ENCODE results near the gene SLC15A1.

The SLC15A1 gene

DNA sequence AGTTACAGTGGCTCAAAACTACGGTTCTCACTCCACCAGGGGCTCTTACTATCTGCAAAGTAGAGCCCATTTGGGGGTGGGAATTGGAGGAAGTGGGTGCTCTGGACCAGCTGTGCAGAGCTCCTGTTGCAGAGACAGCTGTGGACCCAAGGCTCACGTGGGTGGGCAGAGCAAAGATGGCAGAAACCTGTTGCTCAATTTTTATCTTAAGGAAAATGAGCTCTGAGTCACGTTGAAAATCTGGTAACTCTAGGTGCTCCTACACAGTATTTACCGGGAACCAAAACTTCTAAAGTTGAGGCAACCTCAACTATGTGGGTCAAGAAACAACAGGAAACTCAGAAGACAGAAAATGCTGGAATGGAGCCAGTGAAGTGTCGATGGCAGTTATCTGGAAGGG lies 30.2 kb upstream of the SLC15A1 start:
- Histone ChIP-seq H3K9ac (ENCODE audit: low read length) (no peak overlapping the region), H3K27me3 (replicated peaks; ENCODE audit: insufficient read depth, low read length) (no peaks in the 10 kb centered on the region), H3K4me2 (ENCODE audit: low read depth, low read length) (no peak overlapping the region), H4K20me1 (ENCODE audit: insufficient read depth, low read length) (no peaks in the 10 kb centered on the region), H2AFZ (ENCODE audit: low read length) (no peak overlapping the region), H3F3A (ENCODE audit: insufficient read depth, low read length) (no peaks in the 10 kb centered on the region), H3K27ac (ENCODE audit: low read length) (no peak overlapping the region), H3K4me3 (ENCODE audit: low read length) (no peak overlapping the region), H3K9me2 (replicated peaks; ENCODE audit: insufficient read depth, low read length) (no peaks in the 10 kb centered on the region), H3K9me3 (replicated peaks; ENCODE audit: insufficient read depth, low read length) (no peaks in the 10 kb centered on the region), H3K36me3 (replicated peaks; ENCODE audit: insufficient read depth, low read length) (no peaks in the 10 kb centered on the region), H3K4me1 (ENCODE audit: low read length) (no peaks in the 10 kb centered on the region), H3K79me2 (ENCODE audit: low read length) (no peaks in the 10 kb centered on the region)
- no peak for TF ChIP-seq EZH2 (optimal IDR thresholded peaks at IDR 0.05; ENCODE audit: low read depth, low read length)
- TF ChIP-seq, protein P1, sequence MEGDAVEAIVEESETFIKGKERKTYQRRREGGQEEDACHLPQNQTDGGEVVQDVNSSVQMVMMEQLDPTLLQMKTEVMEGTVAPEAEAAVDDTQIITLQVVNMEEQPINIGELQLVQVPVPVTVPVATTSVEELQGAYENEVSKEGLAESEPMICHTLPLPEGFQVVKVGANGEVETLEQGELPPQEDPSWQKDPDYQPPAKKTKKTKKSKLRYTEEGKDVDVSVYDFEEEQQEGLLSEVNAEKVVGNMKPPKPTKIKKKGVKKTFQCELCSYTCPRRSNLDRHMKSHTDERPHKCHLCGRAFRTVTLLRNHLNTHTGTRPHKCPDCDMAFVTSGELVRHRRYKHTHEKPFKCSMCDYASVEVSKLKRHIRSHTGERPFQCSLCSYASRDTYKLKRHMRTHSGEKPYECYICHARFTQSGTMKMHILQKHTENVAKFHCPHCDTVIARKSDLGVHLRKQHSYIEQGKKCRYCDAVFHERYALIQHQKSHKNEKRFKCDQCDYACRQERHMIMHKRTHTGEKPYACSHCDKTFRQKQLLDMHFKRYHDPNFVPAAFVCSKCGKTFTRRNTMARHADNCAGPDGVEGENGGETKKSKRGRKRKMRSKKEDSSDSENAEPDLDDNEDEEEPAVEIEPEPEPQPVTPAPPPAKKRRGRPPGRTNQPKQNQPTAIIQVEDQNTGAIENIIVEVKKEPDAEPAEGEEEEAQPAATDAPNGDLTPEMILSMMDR (IDR thresholded peaks at IDR 0.05; ENCODE audit: low read length): no peak
- no peak for DNase-seq

DNA sequence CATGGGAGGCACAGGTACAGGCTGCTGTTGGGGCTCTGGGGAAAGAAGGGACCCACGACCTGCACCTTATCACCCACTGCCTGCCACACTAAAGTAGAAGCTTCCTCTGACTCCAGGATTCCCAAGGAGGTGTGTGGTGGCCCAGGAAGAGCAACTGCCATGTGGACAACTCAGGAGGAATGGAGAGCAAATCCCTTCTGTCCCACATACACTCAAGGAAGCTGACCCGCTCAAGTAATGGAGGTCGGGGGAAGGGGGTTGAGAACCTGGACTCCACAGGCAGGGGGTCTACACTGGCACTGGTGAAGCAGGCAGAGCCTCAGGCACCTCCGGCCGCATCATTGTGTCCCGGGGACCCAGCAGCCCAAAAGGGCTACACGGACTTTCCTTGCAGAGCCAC lies 29.4 kb upstream of the SLC15A1 start:
- Histone ChIP-seq H3K9me3 (replicated peaks; ENCODE audit: insufficient read depth, low read length) (no peaks in the 10 kb centered on the region), H3F3A (ENCODE audit: insufficient read depth, low read length) (no peaks in the 10 kb centered on the region), H3K79me2 (ENCODE audit: low read length) (no peaks in the 10 kb centered on the region), H2AFZ (ENCODE audit: low read length) (no peak overlapping the region), H3K27me3 (replicated peaks; ENCODE audit: insufficient read depth, low read length) (no peaks in the 10 kb centered on the region), H3K9ac (ENCODE audit: low read length) (no peak overlapping the region), H3K27ac (ENCODE audit: low read length) (no peak overlapping the region), H3K36me3 (replicated peaks; ENCODE audit: insufficient read depth, low read length) (no peaks in the 10 kb centered on the region), H3K4me2 (ENCODE audit: low read depth, low read length) (no peak overlapping the region), H4K20me1 (ENCODE audit: insufficient read depth, low read length) (no peaks in the 10 kb centered on the region), H3K4me1 (ENCODE audit: low read length) (no peaks in the 10 kb centered on the region), H3K9me2 (replicated peaks; ENCODE audit: insufficient read depth, low read length) (no peaks in the 10 kb centered on the region), H3K4me3 (ENCODE audit: low read length) (no peak overlapping the region)
- no peak for TF ChIP-seq EZH2phosphoT487 (IDR thresholded peaks at IDR 0.05; ENCODE audit: low read length)
- no peak for TF ChIP-seq EZH2 (optimal IDR thresholded peaks at IDR 0.05; ENCODE audit: low read depth, low read length)
- TF ChIP-seq, protein P1 (IDR thresholded peaks at IDR 0.05; ENCODE audit: low read length): no peak
- DNase-seq: no peak

DNA sequence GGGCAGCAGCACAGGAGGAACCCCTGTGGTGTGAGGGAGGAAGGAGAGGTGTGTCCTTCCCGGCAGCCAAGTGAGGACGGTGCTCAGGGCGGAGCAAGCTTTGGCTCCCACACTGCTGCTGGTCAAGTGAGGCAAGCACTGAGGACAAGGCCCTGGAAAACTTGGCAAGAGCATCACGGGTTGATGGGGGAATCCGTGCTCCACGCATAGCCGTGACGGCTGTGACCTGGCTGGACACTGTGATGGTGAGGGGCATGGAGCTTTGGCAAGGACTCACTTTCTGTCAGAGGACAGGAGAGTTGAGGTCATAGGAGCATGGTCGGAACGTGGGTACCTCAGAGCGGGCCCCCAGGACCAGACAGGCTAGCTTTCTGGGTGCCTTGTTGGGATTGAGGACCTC lies 29.0 kb upstream of the SLC15A1 start:
- H3K9ac ChIP-seq (ENCODE audit: low read length): no peak overlapping the region
- H2AFZ ChIP-seq (ENCODE audit: low read length): no peak overlapping the region
- no peaks in the 10 kb centered on the region for H3K36me3 ChIP-seq (replicated peaks; ENCODE audit: insufficient read depth, low read length)
- no peak overlapping the region for H3K27ac ChIP-seq (ENCODE audit: low read length)
- H3K4me3 ChIP-seq (ENCODE audit: low read length): no peak overlapping the region
- no peak overlapping the region for H3K4me2 ChIP-seq (ENCODE audit: low read depth, low read length)
- no peaks in the 10 kb centered on the region for H3F3A ChIP-seq (ENCODE audit: insufficient read depth, low read length)
- no peak for TF ChIP-seq EZH2 (optimal IDR thresholded peaks at IDR 0.05; ENCODE audit: low read depth, low read length)
- TF ChIP-seq, protein P1 (IDR thresholded peaks at IDR 0.05; ENCODE audit: low read length): no peak
- TF ChIP-seq EZH2phosphoT487 (IDR thresholded peaks at IDR 0.05; ENCODE audit: low read length): no peak
- H3K9me3 ChIP-seq (replicated peaks; ENCODE audit: insufficient read depth, low read length): no peaks in the 10 kb centered on the region
- H4K20me1 ChIP-seq (ENCODE audit: insufficient read depth, low read length): no peaks in the 10 kb centered on the region
- no peaks in the 10 kb centered on the region for H3K27me3 ChIP-seq (replicated peaks; ENCODE audit: insufficient read depth, low read length)
- no peak for DNase-seq
- no peaks in the 10 kb centered on the region for H3K9me2 ChIP-seq (replicated peaks; ENCODE audit: insufficient read depth, low read length)
- no peaks in the 10 kb centered on the region for H3K79me2 ChIP-seq (ENCODE audit: low read length)
- H3K4me1 ChIP-seq (ENCODE audit: low read length): no peaks in the 10 kb centered on the region

All from MM.1S (cell line).